D721Med (cell line): ENCODE results near the gene PPP2R5C.
"Not testable (repeated sequence)": the region's sequence is repeated elsewhere in the genome, so short reads cannot be mapped to it uniquely, and the experiment has no call there.

Source experiments
- DNase-seq: peaks from one replicate; pipeline ENCODE4 v3.0.0; 2011; ENCODE audit warnings: low spot score; ENCODE audit not compliant: insufficient read length
- FAIRE-seq: peaks from 2 replicates; lab custom pipeline; 2011; peaks lifted over from hg19 to GRCh38; lab: Jason Lieb, UNC
- CTCF ChIP-seq: IDR thresholded peaks from 2 replicates; pipeline ENCODE4 v1.5.1; 2012; ENCODE audit warnings: mild to moderate bottlenecking, control low read depth; ENCODE audit not compliant: insufficient read depth; ENCODE audit errors: missing control alignments

PPP2R5C gene

DNA sequence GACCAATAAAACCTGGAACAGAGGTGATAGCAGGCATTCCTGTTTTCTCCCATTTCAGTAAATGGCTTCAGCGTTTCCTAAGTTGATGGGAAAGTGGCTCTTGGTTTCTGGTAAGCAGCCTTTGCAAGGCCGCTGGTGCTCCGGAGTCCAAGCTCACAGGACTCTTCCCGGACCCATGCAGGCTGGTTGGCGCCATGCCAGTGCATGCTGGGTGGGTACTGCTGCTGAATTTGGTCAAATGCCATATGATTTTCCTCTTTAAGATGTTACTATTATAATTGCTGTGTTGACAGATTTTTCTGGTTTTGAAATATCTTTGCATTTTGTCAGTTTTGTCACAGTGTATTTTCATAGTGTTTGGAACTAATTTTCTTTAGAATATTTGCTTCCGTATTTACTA, 27.7 kb downstream of the PPP2R5C start:
- no peak for FAIRE-seq
- DNase-seq: no peak
- TF ChIP-seq CTCF: no peak

GRCh38 chr14:101790232-101790631, 28.7 kb downstream of the PPP2R5C start:
- DNase-seq (no peak), FAIRE-seq (no peak)
- no peak for TF ChIP-seq CTCF

GRCh38 chr14:101791919-101792572, 30.5 kb downstream of the PPP2R5C start:
- no peak for DNase-seq
- TF ChIP-seq CTCF: no peak
- no peak for FAIRE-seq

- DNase-seq: no peak
- no peak for FAIRE-seq
- TF ChIP-seq CTCF: no peak
Observed at GRCh38 chr14:101796016-101796415, 34.5 kb downstream of the PPP2R5C start.

- TF ChIP-seq CTCF: no peak
- FAIRE-seq: no peak
- DNase-seq: no peak
Observed at GRCh38 chr14:101796479-101796878, 35.0 kb downstream of the PPP2R5C start.

GRCh38 chr14:101797856-101798255, 36.3 kb downstream of the PPP2R5C start:
- no peak for FAIRE-seq
- DNase-seq: no peak

GRCh38 chr14:101804373-101804772, 42.9 kb downstream of the PPP2R5C start:
- not testable (repeated sequence) for FAIRE-seq, DNase-seq

More at GRCh38 chr14:101797856-101798255, 36.3 kb downstream of the PPP2R5C start:
- no peak for TF ChIP-seq CTCF

DNA sequence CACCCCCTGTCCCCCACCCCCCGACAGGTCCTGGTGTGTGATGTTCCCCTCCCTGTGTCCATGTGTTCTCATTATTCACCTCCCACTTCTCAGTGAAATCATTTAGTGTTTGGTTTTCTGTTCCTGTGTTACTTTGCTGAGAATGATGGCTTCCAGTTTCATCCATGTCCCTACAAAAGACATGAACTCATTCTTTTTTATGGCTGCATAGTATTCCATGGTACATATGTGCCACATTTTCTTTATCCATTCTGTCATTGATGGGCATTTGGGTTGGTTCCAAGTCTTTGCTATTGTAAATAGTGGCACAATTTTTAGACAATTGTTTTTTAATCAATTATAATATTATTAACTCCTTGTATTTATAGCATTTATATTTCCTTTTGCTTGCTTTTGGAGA, 44.7 kb downstream of the PPP2R5C start:
- FAIRE-seq, DNase-seq: not testable (repeated sequence)
